ENCODE results near the gene ZNF717.

DNA sequence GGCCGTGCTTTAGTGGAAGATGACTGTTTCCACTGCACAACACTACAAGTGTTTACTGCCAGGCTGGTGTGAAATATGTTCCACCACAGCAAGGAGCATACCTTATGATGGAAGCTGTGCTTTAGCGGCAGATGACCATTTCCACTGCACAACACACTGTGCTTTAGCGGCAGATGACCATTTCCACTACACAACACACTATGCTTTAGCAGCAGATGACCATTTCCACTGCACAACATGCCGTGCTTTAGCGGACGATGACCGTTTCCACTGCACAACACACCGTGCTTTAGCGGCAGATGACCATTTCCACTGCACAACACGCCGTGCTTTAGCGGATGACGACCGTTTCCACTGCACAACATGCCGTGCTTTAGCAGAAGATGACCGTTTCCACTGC is 2.8 kb downstream of the ZNF717 start:
- TF ChIP-seq POLR2A (IDR thresholded peaks at IDR 0.05; ENCODE audit: low read depth, low read length), result no peak
- TF ChIP-seq CTCF (conservative IDR thresholded peaks at IDR 0.05; ENCODE audit: low read depth, low read length), result no peak
- TF ChIP-seq RCOR1 (IDR thresholded peaks at IDR 0.05; ENCODE audit: insufficient replicate concordance, low read length), result no peak
- no peak for TF ChIP-seq RAD21 (IDR thresholded peaks at IDR 0.05; ENCODE audit: low read length)
- TF ChIP-seq USF2 (IDR thresholded peaks at IDR 0.05; ENCODE audit: low read depth, low read length), result no peak
- no peak for TF ChIP-seq RFX5 (IDR thresholded peaks at IDR 0.05; ENCODE audit: low read depth, low read length)
- TF ChIP-seq CEBPB (IDR thresholded peaks at IDR 0.05; ENCODE audit: low read depth, low read length), result no peak
- TF ChIP-seq SMC3 (IDR thresholded peaks at IDR 0.05; ENCODE audit: low read depth, low read length), result no peak
- TF ChIP-seq MXI1 (IDR thresholded peaks at IDR 0.05; ENCODE audit: borderline replicate concordance, low read depth, low read length), result no peak
- no peak for TF ChIP-seq ELK1 (IDR thresholded peaks at IDR 0.05; ENCODE audit: borderline replicate concordance, low read depth, low read length)
- TF ChIP-seq MAFK (IDR thresholded peaks at IDR 0.05; ENCODE audit: low read depth, low read length), result no peak
- TF ChIP-seq MAZ (IDR thresholded peaks at IDR 0.05; ENCODE audit: borderline replicate concordance, low read depth, low read length), result no peak
- TF ChIP-seq BHLHE40 (IDR thresholded peaks at IDR 0.05; ENCODE audit: low read depth, low read length), result no peak
